Endothelial cell of umbilical vein (primary cell): ENCODE results near the gene CACNA1C. TPM values are rescaled to one million over a fixed set of nuclear protein-coding genes. Genes with fewer than 3 reads are reported as not detected.

Experiments used
- BruUV-seq: library from RNA; stranded (reverse); fragments of 400-500 nt; replicated peaks from 2 replicates; lab custom pipeline; 2021; lab: Mats Ljungman, UMichigan
- CTCF ChIA-PET: fragments of 300-600, 350-600 bp; sonication (Branson Sonifier 250); formaldehyde crosslinking; loops from one replicate; lab custom pipeline; 2021; ENCODE audit warnings: antibody characterized with exemption, inconsistent platforms; lab: Charles Lee
- POLR2A ChIA-PET: fragments of 300-600, 350-600 bp; sonication (Branson Sonifier 250); formaldehyde crosslinking; loops from one replicate; lab custom pipeline; 2021; ENCODE audit warnings: antibody characterized with exemption, inconsistent platforms; lab: Charles Lee
- DNase-seq: peaks from one replicate; pipeline ENCODE4 v3.0.0-alpha.2; 2011; ENCODE audit warnings: low read depth, low spot score
- FAIRE-seq: peaks from 2 replicates; lab custom pipeline; 2011; peaks lifted over from hg19 to GRCh38; lab: Jason Lieb, UNC
- H2AFZ ChIP-seq: 2 replicates; pipeline ENCODE4 v1.6.0; 2012; ENCODE audit warnings: low read depth, low read length, control low read depth, inconsistent platforms
- H3K27ac ChIP-seq: 2 replicates; pipeline ENCODE4 v1.5.1; 2011; ENCODE audit warnings: low read depth, mild to moderate bottlenecking, control low read depth, low read length, moderate library complexity; ENCODE audit not compliant: insufficient read depth
- H3K27me3 ChIP-seq, 2 experiments: 2 replicates each; pipeline versions ENCODE4 v1.6.0 to v1.6.1; 2011; ENCODE audit warnings: low read length in 2 of 2, mixed read lengths in 1 of 2; ENCODE audit not compliant: control insufficient read depth in 2 of 2, insufficient read depth in 2 of 2
- H3K36me3 ChIP-seq, 2 experiments: 2 replicates in 1 of 2; 3 replicates in 1 of 2; pipeline ENCODE4 v1.5.1; 2011; ENCODE audit warnings: low read length in 2 of 2, mild to moderate bottlenecking in 1 of 2, moderate library complexity in 1 of 2; ENCODE audit not compliant: control insufficient read depth in 2 of 2, insufficient read depth in 2 of 2; ENCODE audit errors: extremely low read depth in 1 of 2
- H3K4me1 ChIP-seq: 3 replicates; pipeline ENCODE4 v1.5.1; 2011; ENCODE audit warnings: mild to moderate bottlenecking, low read length; ENCODE audit not compliant: control insufficient read depth, insufficient read depth; ENCODE audit errors: extremely low read depth
- H3K4me2 ChIP-seq: 2 replicates; pipeline ENCODE4 v1.6.1; 2011; ENCODE audit warnings: low read length, control low read depth, mixed read lengths; ENCODE audit not compliant: insufficient read depth
- H3K4me3 ChIP-seq, 3 experiments: fragments of 200-600 bp in 1 of 3; sonication (generic), shearing (Covaris generic) in 1 of 3; replicated peaks in 1 of 3; 2 replicates each; pipeline ENCODE4 v1.5.1; 2011 to 2016; ENCODE audit warnings: control low read depth in 3 of 3, low read length in 3 of 3, mild to moderate bottlenecking in 2 of 3, inconsistent platforms in 1 of 3, low read depth in 1 of 3, moderate library complexity in 1 of 3; ENCODE audit not compliant: insufficient read depth in 1 of 3
- H3K79me2 ChIP-seq: 2 replicates; pipeline ENCODE4 v1.6.0; 2012; ENCODE audit warnings: low read length, inconsistent platforms; ENCODE audit not compliant: control insufficient read depth, insufficient read depth
- H3K9ac ChIP-seq: replicated peaks from 2 replicates; pipeline ENCODE3; 2011; ENCODE audit warnings: low read length, control low read depth; ENCODE audit not compliant: insufficient read depth; ENCODE audit errors: extremely low read depth
- H3K9me1 ChIP-seq: replicated peaks from 3 replicates; pipeline ENCODE4 v1.6.0; 2011; ENCODE audit warnings: mild to moderate bottlenecking, low read length; ENCODE audit not compliant: control insufficient read depth, insufficient read depth; ENCODE audit errors: extremely low read depth
- H3K9me3 ChIP-seq: replicated peaks from 2 replicates; pipeline ENCODE4 v1.5.1; 2012; ENCODE audit warnings: low read length, inconsistent platforms; ENCODE audit not compliant: control insufficient read depth, insufficient read depth
- H4K20me1 ChIP-seq: replicated peaks from 2 replicates; pipeline ENCODE3; 2011; ENCODE audit warnings: mild to moderate bottlenecking, low read length; ENCODE audit not compliant: control insufficient read depth, insufficient read depth; ENCODE audit errors: extremely low read depth
- EZH2 ChIP-seq: IDR thresholded peaks from 2 replicates; pipeline ENCODE4 v1.6.1; 2012; ENCODE audit warnings: borderline replicate concordance, low read depth, mild to moderate bottlenecking, moderate library complexity, low read length, inconsistent platforms; ENCODE audit not compliant: severe bottlenecking
- FOS ChIP-seq: IDR thresholded peaks from 2 replicates; pipeline ENCODE4 v1.6.1; 2011; ENCODE audit warnings: mild to moderate bottlenecking, low read length, moderate library complexity, borderline replicate concordance; ENCODE audit not compliant: insufficient read depth
- GATA2 ChIP-seq: IDR thresholded peaks from 2 replicates; pipeline ENCODE4 v1.7.0; 2011; ENCODE audit warnings: low read depth, mild to moderate bottlenecking, moderate library complexity, mixed read lengths, low read length; ENCODE audit not compliant: insufficient read length, insufficient read depth
- JUN ChIP-seq: IDR thresholded peaks from 2 replicates; pipeline ENCODE4 v1.6.1; 2011; ENCODE audit warnings: borderline replicate concordance, low read depth; ENCODE audit not compliant: insufficient read length, insufficient read depth
- MYC ChIP-seq: IDR thresholded peaks from one replicate; pipeline ENCODE4 v1.6.1; 2011; ENCODE audit warnings: mild to moderate bottlenecking, low read depth, low read length
- POLR2A ChIP-seq: IDR thresholded peaks from 2 replicates; pipeline ENCODE4 v1.6.1; 2012; ENCODE audit warnings: low read depth, mild to moderate bottlenecking, control low read depth, low read length
- POLR2AphosphoS5 ChIP-seq: IDR thresholded peaks from 2 replicates; pipeline ENCODE4 v1.6.1; 2012; ENCODE audit warnings: low read depth, mild to moderate bottlenecking, control low read depth, low read length, moderate library complexity; ENCODE audit not compliant: insufficient read depth
- dilution Hi-C: fragments of 300-500 bp; cut with MboI; formaldehyde crosslinking; loops from one replicate; pipeline ENCODE4 v1.15.0; 2019; ENCODE audit warnings: low sequenced_read_pairs; ENCODE audit not compliant: extremely low pct_ligation_motif_present
- intact Hi-C: fragments of 100-400 bp; cut with micrococcal nuclease; formaldehyde crosslinking; loops from one replicate; pipeline ENCODE4 v1.10.0; 2022
- polyA plus RNA-seq, 4 experiments: library from polyadenylated mRNA; depleted of rRNA in 3 of 4; stranded (reverse) in 3 of 4; unstranded in 1 of 4; fragments of >200 nt; gene quantifications; 2 replicates each; pipeline versions ENCODE4 v1.2.1 to v1.2.3, GENCODE V29; 2011 to 2012; ENCODE audit warnings: missing spikeins in 1 of 4
- total RNA-seq: library from RNA; stranded (reverse); gene quantifications from 2 replicates; pipeline ENCODE4 v1.2.3, GENCODE V29; 2021
- TF ChIP-seq, protein P1 (sequence below): IDR thresholded peaks from 2 replicates; pipeline ENCODE4 v1.6.1; 2011; ENCODE audit not compliant: insufficient read depth, insufficient read length
- TF ChIP-seq, protein P2 (sequence below), 2 donors: IDR thresholded peaks; 1 replicate in 1 of 2; 2 replicates in 1 of 2; pipeline ENCODE4 v1.5.1; 2011; ENCODE audit warnings: low read length in 2 of 2, mild to moderate bottlenecking in 2 of 2, moderate library complexity in 2 of 2, control low read depth in 1 of 2, inconsistent platforms in 1 of 2, low read depth in 1 of 2; ENCODE audit not compliant: insufficient read depth in 1 of 2; ENCODE audit errors: extremely low read depth in 1 of 2

CACNA1C gene
- total and polyA plus RNA-seq, 2 donors (not counting 3 experiments of a cell fraction or from before 2014, with no cell fraction given) = not detected

DNA sequence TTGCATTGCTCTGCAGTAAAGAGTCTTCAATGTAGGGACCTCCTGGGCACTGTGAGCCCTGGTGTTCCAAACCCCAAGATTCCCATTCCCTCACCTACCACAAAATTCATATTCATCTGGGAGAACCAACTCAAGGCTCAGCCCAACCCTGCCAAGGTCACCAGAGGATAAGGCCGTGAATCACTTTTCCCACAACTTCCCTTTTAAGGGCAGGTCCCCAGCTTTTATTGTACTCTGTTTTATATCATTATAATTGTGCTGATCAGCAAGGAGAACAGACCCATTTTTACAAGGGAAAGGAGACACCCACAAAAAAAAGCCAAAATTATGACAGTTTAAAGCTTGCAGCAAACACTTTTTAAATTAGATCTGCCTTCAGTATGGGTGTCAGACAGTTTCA is 379.0 kb downstream of the CACNA1C start:
- H3K36me3 ChIP-seq = no peaks in the 10 kb centered on the region
- FAIRE-seq = no peak
- dilution Hi-C loops (no loop called here), intact Hi-C loops (no loop called here)
- ChIA-PET POLR2A (no interaction called here), CTCF (no interaction called here)
- no peak overlapping the region for H3K4me2 ChIP-seq
- TF ChIP-seq POLR2AphosphoS5 (no peak), GATA2 (no peak), JUN (no peak), FOS (no peak), POLR2A (no peak), MYC (no peak), EZH2 (no peak)
- TF ChIP-seq, protein P1, sequence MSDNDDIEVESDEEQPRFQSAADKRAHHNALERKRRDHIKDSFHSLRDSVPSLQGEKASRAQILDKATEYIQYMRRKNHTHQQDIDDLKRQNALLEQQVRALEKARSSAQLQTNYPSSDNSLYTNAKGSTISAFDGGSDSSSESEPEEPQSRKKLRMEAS = no peak
- no TSS peak for BruUV-seq
- H3K9me3 ChIP-seq = no peaks in the 10 kb centered on the region
- no peaks in the 10 kb centered on the region for H4K20me1 ChIP-seq
- no peaks in the 10 kb centered on the region for H3K79me2 ChIP-seq
- no peak overlapping the region for H3K9ac ChIP-seq
- no peak overlapping the region for H3K27ac ChIP-seq
- H2AFZ ChIP-seq = no peak overlapping the region
- no peak for DNase-seq
- no peaks in the 10 kb centered on the region for H3K9me1 ChIP-seq
- no peak overlapping the region for H3K4me3 ChIP-seq
- H3K4me1 ChIP-seq = no peaks in the 10 kb centered on the region
- H3K27me3 ChIP-seq = no peaks in the 10 kb centered on the region

DNA sequence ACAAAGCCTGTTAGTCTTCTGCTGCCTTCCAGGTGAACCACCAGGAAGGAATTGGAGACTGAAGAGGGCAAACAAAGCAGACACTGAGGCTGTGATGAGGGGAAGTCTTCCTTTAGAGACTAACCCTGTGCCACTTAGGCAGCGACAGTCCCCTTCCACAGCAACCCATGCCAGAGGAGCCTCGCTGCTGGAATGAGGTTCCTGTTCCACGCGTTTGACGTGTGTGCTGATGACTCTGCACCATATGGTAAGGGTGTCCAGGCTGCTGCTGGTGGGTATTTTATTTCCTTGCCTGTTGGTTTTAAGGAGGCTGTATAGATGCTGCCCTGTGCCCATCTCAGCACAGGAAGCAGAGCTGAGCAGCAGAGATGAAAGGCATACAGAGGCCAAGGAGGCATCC is 380.1 kb downstream of the CACNA1C start:
- H3K9me1 ChIP-seq = no peaks in the 10 kb centered on the region
- H4K20me1 ChIP-seq = no peaks in the 10 kb centered on the region
- H3K27ac ChIP-seq = no peak overlapping the region
- H3K4me2 ChIP-seq = no peak overlapping the region
- H3K4me1 ChIP-seq = no peaks in the 10 kb centered on the region
- no peaks in the 10 kb centered on the region for H3K79me2 ChIP-seq
- TF ChIP-seq GATA2 (no peak), POLR2A (no peak), MYC (no peak), FOS (no peak), JUN (no peak), EZH2 (no peak), POLR2AphosphoS5 (no peak)
- TF ChIP-seq, protein P2, sequence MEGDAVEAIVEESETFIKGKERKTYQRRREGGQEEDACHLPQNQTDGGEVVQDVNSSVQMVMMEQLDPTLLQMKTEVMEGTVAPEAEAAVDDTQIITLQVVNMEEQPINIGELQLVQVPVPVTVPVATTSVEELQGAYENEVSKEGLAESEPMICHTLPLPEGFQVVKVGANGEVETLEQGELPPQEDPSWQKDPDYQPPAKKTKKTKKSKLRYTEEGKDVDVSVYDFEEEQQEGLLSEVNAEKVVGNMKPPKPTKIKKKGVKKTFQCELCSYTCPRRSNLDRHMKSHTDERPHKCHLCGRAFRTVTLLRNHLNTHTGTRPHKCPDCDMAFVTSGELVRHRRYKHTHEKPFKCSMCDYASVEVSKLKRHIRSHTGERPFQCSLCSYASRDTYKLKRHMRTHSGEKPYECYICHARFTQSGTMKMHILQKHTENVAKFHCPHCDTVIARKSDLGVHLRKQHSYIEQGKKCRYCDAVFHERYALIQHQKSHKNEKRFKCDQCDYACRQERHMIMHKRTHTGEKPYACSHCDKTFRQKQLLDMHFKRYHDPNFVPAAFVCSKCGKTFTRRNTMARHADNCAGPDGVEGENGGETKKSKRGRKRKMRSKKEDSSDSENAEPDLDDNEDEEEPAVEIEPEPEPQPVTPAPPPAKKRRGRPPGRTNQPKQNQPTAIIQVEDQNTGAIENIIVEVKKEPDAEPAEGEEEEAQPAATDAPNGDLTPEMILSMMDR (IDR thresholded peaks at IDR 0.05; ENCODE audit: extremely low read depth in 1 of 2, insufficient read depth in 1 of 2, low read depth in 1 of 2, low read length in 2 of 2) = no peak
- TF ChIP-seq, protein P1 = no peak
- BruUV-seq = no TSS peak
- H3K4me3 ChIP-seq = no peak overlapping the region
- H2AFZ ChIP-seq = no peak overlapping the region
- FAIRE-seq (no peak), DNase-seq (no peak)
- ChIA-PET CTCF (no interaction called here), POLR2A (no interaction called here)
- H3K27me3 ChIP-seq = no peaks in the 10 kb centered on the region
- H3K9ac ChIP-seq = no peak overlapping the region
- H3K36me3 ChIP-seq = no peaks in the 10 kb centered on the region
- intact Hi-C loops (no loop called here), dilution Hi-C loops (no loop called here)
- H3K9me3 ChIP-seq = no peaks in the 10 kb centered on the region
